SU-DHL-6 (cell line): ENCODE results near the gene DOK1.

Experiments
- H2AFZ ChIP-seq: fragments of 200-600 bp; sonication (generic); 2 replicates; pipeline ENCODE4 v1.6.1; 2014; ENCODE audit warnings: low read depth, mild to moderate bottlenecking, moderate library complexity, mixed read lengths, antibody characterized with exemption, low read length; ENCODE audit not compliant: severe bottlenecking
- H3F3A ChIP-seq: fragments of 200-600 bp; shearing (Covaris generic); 2 replicates; pipeline ENCODE4 v1.6.0; 2016; ENCODE audit warnings: antibody characterized with exemption, mild to moderate bottlenecking; ENCODE audit not compliant: insufficient read depth
- H3K27ac ChIP-seq: fragments of 200-600 bp; sonication (generic); 2 replicates; pipeline ENCODE4 v1.5.1; 2016; ENCODE audit warnings: low read depth, mild to moderate bottlenecking, low read length, moderate library complexity, mixed read lengths
- H3K27me3 ChIP-seq: fragments of 200-600 bp; sonication (generic), shearing (Covaris generic); 2 replicates; pipeline ENCODE4 v1.6.0; 2014; ENCODE audit warnings: mild to moderate bottlenecking, low read length
- H3K36me3 ChIP-seq: fragments of 200-600 bp; sonication (generic); 2 replicates; pipeline ENCODE4 v1.6.1; 2014; ENCODE audit warnings: mild to moderate bottlenecking, low read length, mixed read lengths
- H3K4me2 ChIP-seq: fragments of 300-600, 200-600 bp; shearing (Covaris generic), sonication (generic); 2 replicates; pipeline ENCODE4 v1.6.0; 2014; ENCODE audit warnings: low read length, low read depth, mild to moderate bottlenecking; ENCODE audit not compliant: poor library complexity, severe bottlenecking
- H3K4me3 ChIP-seq: fragments of 200-600 bp; sonication (generic); 2 replicates; pipeline ENCODE4 v1.5.1; 2014; ENCODE audit warnings: antibody characterized with exemption, low read length, mild to moderate bottlenecking, mixed read lengths; ENCODE audit not compliant: insufficient read depth, poor library complexity, severe bottlenecking
- H3K79me2 ChIP-seq: fragments of 200-600 bp; sonication (generic); 2 replicates; pipeline ENCODE4 v1.6.1; 2014; ENCODE audit warnings: mild to moderate bottlenecking, low read length, moderate library complexity; ENCODE audit not compliant: insufficient read depth
- H3K9ac ChIP-seq: fragments of 200-600 bp; sonication (generic); 2 replicates; pipeline ENCODE4 v1.7.0; 2014; ENCODE audit warnings: mild to moderate bottlenecking, low read length
- H3K9me2 ChIP-seq: fragments of 200-600 bp; sonication (generic); replicated peaks from 2 replicates; pipeline ENCODE4 v1.6.1; 2014; ENCODE audit warnings: low read length; ENCODE audit not compliant: insufficient read depth
- H3K9me3 ChIP-seq: fragments of 200-600 bp; sonication (generic); 2 replicates; pipeline ENCODE4 v1.6.1; 2014; ENCODE audit warnings: low read length, mixed read lengths; ENCODE audit not compliant: insufficient read depth
- H4K20me1 ChIP-seq: fragments of 200-600 bp; sonication (generic); 2 replicates; pipeline ENCODE4 v1.6.1; 2014; ENCODE audit warnings: low read depth, mild to moderate bottlenecking, antibody characterized with exemption, low read length, moderate library complexity, mixed read lengths
- CTCF ChIP-seq: fragments of 200-600 bp; sonication (generic); IDR thresholded peaks from one replicate; pipeline ENCODE4 v1.5.1; 2017; ENCODE audit warnings: antibody characterized with exemption, mild to moderate bottlenecking, low read length, moderate library complexity; ENCODE audit not compliant: insufficient read depth, poor library complexity, severe bottlenecking
- EZH2phosphoT487 ChIP-seq: fragments of 200-600 bp; sonication (generic), shearing (Covaris generic); conservative IDR thresholded peaks from 2 replicates; pipeline ENCODE4 v1.6.1; 2018; ENCODE audit warnings: mild to moderate bottlenecking, antibody characterized with exemption, low read length, moderate library complexity, mixed read lengths

DOK1 gene

DNA sequence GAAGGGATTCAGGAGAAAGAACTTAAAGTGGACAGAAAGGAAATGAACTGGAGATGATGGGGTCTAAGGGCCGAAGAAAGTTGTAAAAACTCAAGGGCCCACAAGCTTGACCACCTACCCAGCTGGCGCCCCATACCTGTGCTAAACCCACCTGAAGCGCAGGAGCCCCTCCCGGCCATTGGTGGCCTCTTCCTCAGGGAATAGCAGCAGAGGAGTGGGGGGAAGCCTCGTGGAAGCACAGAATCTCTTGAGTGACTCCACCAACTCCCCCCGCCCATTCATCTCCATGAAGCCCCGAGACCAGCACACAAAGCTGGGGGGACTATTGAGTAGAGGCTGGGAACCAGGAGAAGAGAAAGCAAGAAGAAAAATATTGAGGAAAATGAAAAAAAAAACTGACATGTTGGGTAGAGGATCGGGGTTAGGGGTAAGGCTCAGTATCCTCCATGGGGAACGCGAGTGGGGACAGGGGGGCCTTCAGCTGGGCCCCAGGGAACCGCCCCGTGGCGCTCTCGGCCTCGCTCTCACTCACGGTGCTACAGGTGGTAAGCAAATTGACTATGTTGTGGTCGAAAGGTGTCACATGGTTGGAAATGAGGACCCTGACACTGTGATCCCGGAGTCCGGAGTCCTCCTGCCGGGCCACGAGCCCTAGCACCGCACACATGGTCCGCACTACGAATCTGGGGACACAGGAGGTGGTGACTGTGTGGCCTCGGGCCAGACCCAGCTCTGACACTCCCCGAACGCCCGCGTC, 25.7 kb upstream of the DOK1 start:
- Histone ChIP-seq H3K9me2 (no peaks in the 10 kb centered on the region), H3K36me3 (peaks cover 11% of the 10 kb centered on the region), H3K4me2 (peak overlapping the region; percentile 83), H3K27ac (peak overlapping the region; percentile 67), H4K20me1 (no peaks in the 10 kb centered on the region), H3F3A (peaks cover 10% of the 10 kb centered on the region; the same call in 1 of the 2 replicates), H3K9me3 (no peaks in the 10 kb centered on the region), H3K4me3 (peak overlapping the region; percentile 81), H2AFZ (peak overlapping the region; percentile 38), H3K9ac (peak overlapping the region; percentile 89), H3K79me2 (peaks cover 23% of the 10 kb centered on the region), H3K27me3 (no peaks in the 10 kb centered on the region)
- TF ChIP-seq CTCF (no peak), EZH2phosphoT487 (no peak)

DNA sequence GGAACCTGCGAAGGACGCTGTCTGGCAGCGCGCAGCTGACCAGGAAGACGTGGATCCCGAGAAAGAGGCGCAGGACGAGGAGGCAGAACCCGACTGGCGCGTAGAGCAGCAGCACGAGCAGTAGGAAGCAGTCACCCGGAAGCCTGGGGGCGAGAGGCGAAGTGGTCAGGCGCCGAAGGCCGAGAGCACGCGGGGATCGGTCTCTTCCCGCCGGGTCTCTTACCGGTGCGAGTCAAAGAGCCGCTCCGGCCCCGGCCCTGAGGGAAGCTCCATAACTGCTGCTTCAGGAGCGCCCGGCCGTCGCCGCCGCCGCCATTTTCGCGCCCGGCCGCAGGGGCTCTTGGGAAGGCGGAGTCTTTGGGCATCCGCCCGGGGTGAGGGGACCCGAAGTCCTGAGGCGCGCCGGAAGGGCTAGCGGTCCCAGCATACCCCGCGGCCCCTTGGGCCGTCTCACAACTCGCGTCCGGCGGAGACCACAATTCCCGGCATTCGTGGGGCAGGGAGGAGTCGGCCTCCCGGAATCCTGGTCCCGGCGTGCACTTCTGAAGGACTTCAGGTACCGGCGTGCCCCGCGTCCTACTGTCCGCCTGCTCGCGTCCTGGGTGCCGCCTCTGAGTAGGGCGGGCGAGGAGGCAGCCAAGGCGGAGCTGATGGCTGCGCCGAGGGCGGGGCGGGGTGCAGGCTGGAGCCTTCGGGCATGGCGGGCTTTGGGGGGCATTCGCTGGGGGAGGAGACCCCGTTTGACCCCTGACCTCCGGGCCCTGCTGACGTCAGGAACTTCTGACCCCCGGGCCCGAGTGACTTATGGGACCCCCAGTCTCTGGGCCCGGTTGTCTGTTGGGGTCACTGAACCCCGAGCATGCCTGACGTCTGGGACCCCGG, 24.9 kb upstream of the DOK1 start, which contains the start of the genes AUP1 and HTRA2:
TSS of gene AUP1 (minus strand) at position 350 of the 882 bp plus-strand sequence. CDS start at position 273, 77 bp downstream.
TSS of gene HTRA2 (plus strand) at position 577 of the 882 bp plus-strand sequence. CDS start at position 651, 74 bp downstream.
- Histone ChIP-seq H3K36me3 (peaks cover 11% of the 10 kb centered on the region), H4K20me1 (no peaks in the 10 kb centered on the region), H3K9me3 (no peaks in the 10 kb centered on the region), H3K27me3 (no peaks in the 10 kb centered on the region), H3K4me3 (peak within 1 kb of the TSS; percentile 81), H2AFZ (peak within 1 kb of the TSS; percentile 38), H3K79me2 (peaks cover 23% of the 10 kb centered on the region), H3K4me2 (peak within 1 kb of the TSS; percentile 83), H3K9me2 (no peaks in the 10 kb centered on the region), H3K9ac (peak within 1 kb of the TSS; percentile 89), H3F3A (peaks cover 10% of the 10 kb centered on the region; the same call in 1 of the 2 replicates), H3K27ac (peak within 1 kb of the TSS; percentile 67)
- TF ChIP-seq CTCF: no peak

DNA sequence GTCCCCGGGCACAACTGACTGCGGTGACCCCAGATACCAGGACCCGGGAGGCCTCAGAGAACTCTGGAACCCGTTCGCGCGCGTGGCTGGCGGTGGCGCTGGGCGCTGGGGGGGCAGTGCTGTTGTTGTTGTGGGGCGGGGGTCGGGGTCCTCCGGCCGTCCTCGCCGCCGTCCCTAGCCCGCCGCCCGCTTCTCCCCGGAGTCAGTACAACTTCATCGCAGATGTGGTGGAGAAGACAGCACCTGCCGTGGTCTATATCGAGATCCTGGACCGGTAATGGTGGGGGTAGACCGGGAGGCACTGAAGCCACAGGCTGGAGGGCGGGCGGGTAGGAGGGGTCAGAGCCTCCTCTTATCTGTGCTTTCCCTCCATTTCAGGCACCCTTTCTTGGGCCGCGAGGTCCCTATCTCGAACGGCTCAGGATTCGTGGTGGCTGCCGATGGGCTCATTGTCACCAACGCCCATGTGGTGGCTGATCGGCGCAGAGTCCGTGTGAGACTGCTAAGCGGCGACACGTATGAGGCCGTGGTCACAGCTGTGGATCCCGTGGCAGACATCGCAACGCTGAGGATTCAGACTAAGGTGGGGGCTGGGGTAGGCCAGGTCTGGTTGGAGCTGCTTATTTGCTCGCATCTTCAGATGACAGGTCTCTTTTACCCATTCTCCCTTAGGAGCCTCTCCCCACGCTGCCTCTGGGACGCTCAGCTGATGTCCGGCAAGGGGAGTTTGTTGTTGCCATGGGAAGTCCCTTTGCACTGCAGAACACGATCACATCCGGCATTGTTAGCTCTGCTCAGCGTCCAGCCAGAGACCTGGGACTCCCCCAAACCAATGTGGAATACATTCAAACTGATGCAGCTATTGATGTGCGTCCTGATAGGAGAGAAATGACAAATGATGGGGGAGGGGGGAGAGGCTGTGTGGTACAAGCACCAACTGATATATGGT, 24.0 kb upstream of the DOK1 start:
- H3K36me3 ChIP-seq: peaks cover 11% of the 10 kb centered on the region

More for the DNA sequence above, 24.0 kb upstream of the DOK1 start:
- peak overlapping the region; percentile 83 for H3K4me2 ChIP-seq
- no peaks in the 10 kb centered on the region for H3K9me2 ChIP-seq
- peak overlapping the region; percentile 67 for H3K27ac ChIP-seq
- H3K9ac ChIP-seq: peak overlapping the region; percentile 89
- peak overlapping the region; percentile 81 for H3K4me3 ChIP-seq
- H3F3A ChIP-seq: peaks cover 10% of the 10 kb centered on the region; the same call in 1 of the 2 replicates
- H2AFZ ChIP-seq: peak overlapping the region; percentile 38
- H3K27me3 ChIP-seq: no peaks in the 10 kb centered on the region
- TF ChIP-seq CTCF (no peak), EZH2phosphoT487 (no peak)
- peaks cover 23% of the 10 kb centered on the region for H3K79me2 ChIP-seq
- no peaks in the 10 kb centered on the region for H4K20me1 ChIP-seq
- H3K9me3 ChIP-seq: no peaks in the 10 kb centered on the region
